Immature natural killer cell (primary cell): ENCODE data around the gene CALML4. TPM values are rescaled to one million over a fixed set of nuclear protein-coding genes. Genes with fewer than 3 reads are reported as not detected.
A peak's percentile ranks its signal among the peaks of the same experiment; 100 is the strongest.

ENCODE experiments used
- DNase-seq, 3 donors: peaks; one replicate each; pipeline ENCODE4 v3.0.0; 2022; ENCODE audit warnings: mixed read lengths in 1 of 3
- H3K27ac Mint-ChIP-seq, 6 donors: one replicate each; pipeline ENCODE4 v1.8.0; 2020; ENCODE audit warnings: mixed read lengths in 6 of 6, mild to moderate bottlenecking in 5 of 6, inconsistent platforms in 4 of 6, moderate library complexity in 3 of 6
- H3K27me3 Mint-ChIP-seq, 3 donors: one replicate each; pipeline ENCODE4 v1.8.0; 2020 to 2021; ENCODE audit warnings: low read depth in 3 of 3, mild to moderate bottlenecking in 3 of 3, mixed read lengths in 3 of 3, moderate library complexity in 3 of 3, inconsistent platforms in 1 of 3
- H3K36me3 Mint-ChIP-seq, 3 donors: one replicate each; pipeline ENCODE4 v1.8.0; 2020; ENCODE audit warnings: mixed read lengths in 3 of 3, inconsistent platforms in 2 of 3, mild to moderate bottlenecking in 2 of 3
- H3K4me1 Mint-ChIP-seq, 2 donors: one replicate each; pipeline ENCODE4 v1.8.0; 2020; ENCODE audit warnings: inconsistent platforms in 2 of 2, mild to moderate bottlenecking in 2 of 2, mixed read lengths in 2 of 2, moderate library complexity in 1 of 2
- H3K4me3 Mint-ChIP-seq, 5 donors: one replicate each; pipeline ENCODE4 v1.8.0; 2020; ENCODE audit warnings: mild to moderate bottlenecking in 5 of 5, mixed read lengths in 5 of 5, inconsistent platforms in 3 of 5, moderate library complexity in 3 of 5
- H3K9me3 Mint-ChIP-seq, 6 donors: one replicate each; pipeline ENCODE4 v1.8.0; 2020; ENCODE audit warnings: mild to moderate bottlenecking in 6 of 6, mixed read lengths in 6 of 6, inconsistent platforms in 4 of 6, moderate library complexity in 3 of 6
- polyA plus RNA-seq, 3 donors: library from polyadenylated mRNA; unstranded; fragments of 300-500 nt; fragmentation: Illumina TruSeq; gene quantifications; one replicate each; pipeline ENCODE4 v1.2.3, GENCODE V29; 2021

Gene CALML4
- polyA plus RNA-seq, 3 donors from 2014 or later: 0.37 to 4.2 TPM; not detected in 1

- no peaks in the 10 kb centered on the region for H3K36me3 Mint-ChIP-seq
- no peak overlapping the region for H3K4me3 Mint-ChIP-seq
- no peaks in the 10 kb centered on the region for H3K4me1 Mint-ChIP-seq
- peaks cover 0 to 3% (median 0%) of the 10 kb centered on the region in 3 donors for H3K27me3 Mint-ChIP-seq
- no peak for DNase-seq
- no peak overlapping the region for H3K27ac Mint-ChIP-seq
- H3K9me3 Mint-ChIP-seq: no peaks in the 10 kb centered on the region
Observed at GRCh38 chr15:68199340-68199739, 5.8 kb downstream of the CALML4 start.

DNA sequence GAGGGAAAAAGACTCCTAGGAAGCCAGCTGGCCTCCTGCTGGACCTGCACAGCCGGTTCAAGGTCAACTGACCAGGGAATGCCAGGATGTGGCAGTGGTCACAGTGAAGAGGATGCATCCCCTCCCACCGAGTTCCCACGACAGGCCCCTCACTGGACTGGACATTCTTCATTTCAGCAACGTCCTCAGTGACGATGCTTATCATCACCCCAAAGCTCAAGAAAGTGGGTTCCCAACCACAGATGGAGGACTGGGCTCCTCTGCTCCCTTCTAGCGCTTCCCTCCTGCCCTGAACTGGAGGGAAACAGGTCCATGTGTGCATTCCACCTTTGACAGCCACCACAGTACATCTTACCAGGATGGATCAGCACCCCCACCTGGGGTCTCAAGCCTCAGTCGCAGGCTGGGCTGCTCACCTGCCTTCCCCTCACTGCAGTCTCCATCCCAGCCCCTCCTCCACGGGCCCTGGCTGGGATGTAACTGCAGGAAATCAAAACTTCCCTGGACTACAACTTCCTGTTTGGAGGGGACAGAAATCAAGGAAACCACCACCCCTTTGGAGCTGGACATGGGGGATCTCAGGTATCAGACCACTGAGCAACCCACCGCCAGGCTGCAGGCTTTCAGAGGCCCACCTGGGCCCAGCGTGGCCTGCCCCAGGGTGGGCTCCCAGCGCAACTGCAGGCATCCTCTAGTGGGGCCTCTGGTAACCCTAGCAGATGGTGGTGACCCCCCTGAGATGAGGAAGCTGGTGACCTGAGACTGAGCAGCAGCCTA lies 7.3 kb downstream of the CALML4 start:
- H3K36me3 Mint-ChIP-seq: peaks cover 0 to 4% (median 4%) of the 10 kb centered on the region in 3 donors
- DNase-seq: no peak
- peaks cover 0 to 3% (median 0%) of the 10 kb centered on the region in 3 donors for H3K27me3 Mint-ChIP-seq
- H3K9me3 Mint-ChIP-seq: no peaks in the 10 kb centered on the region
- H3K4me3 Mint-ChIP-seq: no peak overlapping the region
- H3K4me1 Mint-ChIP-seq: no peaks in the 10 kb centered on the region
- peak overlapping the region in 3 of 6 donors; percentile 30 to 77 (median 58) for H3K27ac Mint-ChIP-seq

DNA sequence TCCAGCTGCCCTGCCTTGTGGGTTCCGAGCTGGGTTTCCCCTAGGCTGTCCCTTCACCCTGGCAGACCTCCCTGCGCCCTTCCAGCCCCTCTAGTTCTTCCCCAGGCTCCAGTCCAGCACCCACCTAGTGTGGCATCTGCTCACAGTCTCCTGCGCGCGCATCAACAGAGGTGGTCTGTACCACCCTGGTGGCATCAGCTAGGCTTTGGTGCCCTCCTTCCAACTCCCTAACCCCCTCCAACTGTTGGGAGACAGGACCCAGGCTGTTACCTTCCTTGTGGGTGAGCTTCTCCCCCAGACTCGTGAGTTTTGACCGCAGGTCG lies 8.0 kb downstream of the CALML4 start:
- peaks cover 0 to 6% (median 4%) of the 10 kb centered on the region in 3 donors for H3K36me3 Mint-ChIP-seq
- no peak overlapping the region for H3K4me3 Mint-ChIP-seq

DNA sequence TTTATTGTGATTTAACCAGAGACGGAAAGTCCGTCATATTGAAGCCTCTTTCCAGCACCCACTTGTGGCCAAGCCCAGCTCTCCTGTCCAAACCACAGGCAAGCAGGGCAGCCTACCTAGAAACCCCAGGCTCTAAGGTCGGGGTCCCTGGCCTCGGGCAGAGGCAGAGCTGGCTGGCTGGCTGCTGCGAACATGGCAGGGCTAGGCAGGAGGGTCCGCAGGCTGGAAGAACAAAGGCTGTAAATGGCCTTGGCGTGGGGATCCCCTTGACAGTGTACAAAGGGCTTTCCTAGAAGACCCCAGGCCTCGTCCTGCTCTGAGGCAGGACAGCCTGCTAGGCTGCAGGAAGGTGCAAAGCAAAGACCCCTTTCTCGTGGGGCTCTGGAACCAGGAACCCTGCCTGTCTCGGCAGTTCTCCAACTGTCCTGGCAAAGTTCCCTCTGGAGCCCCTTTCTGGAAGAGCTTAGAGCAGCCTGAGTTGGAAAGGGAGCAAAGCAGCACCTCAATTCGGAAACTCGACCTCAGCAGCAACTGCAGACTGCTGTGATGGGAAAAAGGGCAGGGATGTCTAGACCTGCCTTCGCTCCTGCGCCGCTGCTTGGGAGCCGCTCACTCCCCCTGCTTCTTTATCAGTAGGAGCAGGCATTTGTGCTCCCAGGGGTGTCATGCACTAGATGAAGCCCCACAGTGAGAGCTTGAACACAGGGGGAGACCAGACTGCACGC lies 8.5 kb downstream of the CALML4 start:
- no peak for DNase-seq
- Mint-ChIP-seq H3K9me3 (no peaks in the 10 kb centered on the region), H3K27ac (peak overlapping the region in 2 of 6 donors; percentile 64 to 66), H3K4me1 (no peaks in the 10 kb centered on the region), H3K4me3 (no peak overlapping the region), H3K27me3 (peaks cover 0 to 3% (median 0%) of the 10 kb centered on the region in 3 donors), H3K36me3 (peaks cover 0 to 9% (median 4%) of the 10 kb centered on the region in 3 donors)

More for the DNA sequence above, 8.0 kb downstream of the CALML4 start:
- Mint-ChIP-seq H3K9me3 (no peaks in the 10 kb centered on the region), H3K4me1 (no peaks in the 10 kb centered on the region), H3K27me3 (peaks cover 0 to 3% (median 0%) of the 10 kb centered on the region in 3 donors), H3K27ac (peak overlapping the region in 4 of 6 donors; percentile 26 to 77 (median 64))
- DNase-seq: no peak

GRCh38 chr15:68195336-68196112 lies 9.6 kb downstream of the CALML4 start:
- H3K4me3 Mint-ChIP-seq: no peak overlapping the region

DNA sequence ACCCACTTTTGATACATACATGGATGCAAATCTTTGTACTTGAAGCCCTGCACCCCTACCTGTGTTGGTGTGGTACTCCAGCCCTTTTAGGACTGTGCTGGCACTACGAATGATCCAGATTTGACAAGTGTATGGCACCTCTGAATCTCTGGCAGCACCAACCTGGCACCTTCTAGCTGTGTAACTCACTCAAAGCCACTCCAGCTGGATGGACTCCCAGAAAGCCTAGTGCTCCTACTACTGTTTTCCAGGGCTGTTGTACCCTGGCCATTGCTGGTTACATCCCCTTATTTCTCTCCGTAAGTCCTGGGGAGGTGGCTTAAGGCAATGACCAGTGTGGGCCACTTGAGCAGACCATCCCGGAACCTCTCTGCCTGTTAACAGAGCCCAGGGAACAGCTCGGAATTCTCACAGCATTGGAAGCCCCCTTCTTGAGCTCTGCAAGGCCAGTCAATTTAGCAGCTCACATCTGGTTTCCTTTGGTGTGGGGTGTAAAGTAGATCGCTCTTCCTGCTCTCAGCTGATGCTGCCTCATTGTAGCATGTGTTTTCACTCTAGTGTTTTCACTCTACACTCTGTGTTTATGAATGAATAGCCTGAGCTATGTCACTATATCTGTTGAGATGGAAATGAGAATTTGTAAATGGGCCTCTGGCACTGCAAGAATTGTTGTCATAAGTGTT lies 12.2 kb downstream of the CALML4 start:
- H3K36me3 Mint-ChIP-seq: peaks cover 7 to 26% (median 21%) of the 10 kb centered on the region in 3 donors
- H3K9me3 Mint-ChIP-seq: no peaks in the 10 kb centered on the region
- DNase-seq: no peak
- peaks cover 0 to 3% (median 2%) of the 10 kb centered on the region in 3 donors for H3K27me3 Mint-ChIP-seq
- H3K4me3 Mint-ChIP-seq: no peak overlapping the region
- no peaks in the 10 kb centered on the region for H3K4me1 Mint-ChIP-seq
- H3K27ac Mint-ChIP-seq: peak overlapping the region in 3 of 6 donors; percentile 12 to 51 (median 20)

More at GRCh38 chr15:68195336-68196112, 9.6 kb downstream of the CALML4 start:
- H3K27me3 Mint-ChIP-seq: peaks cover 0 to 3% (median 0%) of the 10 kb centered on the region in 3 donors
- no peaks in the 10 kb centered on the region for H3K4me1 Mint-ChIP-seq
- H3K9me3 Mint-ChIP-seq: no peaks in the 10 kb centered on the region
- peaks cover 0 to 9% (median 5%) of the 10 kb centered on the region in 3 donors for H3K36me3 Mint-ChIP-seq
- DNase-seq: no peak
- peak overlapping the region; percentile 6 to 65 (median 45) for H3K27ac Mint-ChIP-seq

DNA sequence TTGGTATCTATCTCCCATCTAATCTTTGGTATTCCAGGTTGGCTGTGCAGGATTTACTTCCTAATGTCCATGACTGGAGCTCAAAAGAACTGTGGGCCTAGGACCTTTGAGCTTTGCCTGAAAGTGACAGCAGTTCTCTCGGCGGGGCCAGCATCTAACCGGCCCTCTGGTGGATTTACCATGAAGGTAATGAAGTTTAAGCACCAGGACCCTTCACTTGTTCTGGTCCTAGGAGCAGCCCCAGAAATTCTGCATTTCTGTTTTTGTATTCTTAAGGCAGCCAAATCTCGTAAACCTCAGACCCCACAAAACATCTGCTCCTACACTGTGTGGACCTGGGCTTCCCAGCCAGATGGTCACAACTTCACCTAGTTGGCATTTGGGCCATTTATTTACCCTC lies 13.0 kb downstream of the CALML4 start:
- Mint-ChIP-seq H3K4me1 (no peaks in the 10 kb centered on the region), H3K27ac (peak overlapping the region in 2 of 6 donors; percentile 31 to 56), H3K36me3 (peaks cover 8 to 32% (median 25%) of the 10 kb centered on the region in 3 donors), H3K4me3 (no peak overlapping the region), H3K27me3 (peaks cover 0 to 5% (median 2%) of the 10 kb centered on the region in 3 donors), H3K9me3 (no peaks in the 10 kb centered on the region)
- DNase-seq: no peak

DNA sequence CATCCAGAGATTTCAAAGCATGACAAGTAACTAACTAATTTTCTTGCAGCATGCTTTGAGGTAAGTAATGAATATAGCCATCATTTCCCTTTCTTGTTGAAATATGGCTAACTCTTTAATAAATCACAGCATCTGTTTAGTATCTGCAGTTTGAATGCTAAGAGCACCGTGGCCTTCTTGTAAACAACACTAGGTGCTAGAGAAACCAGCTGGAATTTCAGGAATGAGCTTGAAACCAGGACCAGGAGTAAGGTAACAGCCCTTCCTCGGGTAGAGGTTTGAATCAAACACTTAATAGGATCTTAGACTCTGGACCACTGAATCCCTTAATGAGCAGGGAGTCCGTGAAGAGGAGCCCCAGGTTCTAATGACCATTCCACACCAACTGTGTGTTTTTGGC lies 13.6 kb downstream of the CALML4 start:
- no peak overlapping the region for H3K4me3 Mint-ChIP-seq
- no peaks in the 10 kb centered on the region for H3K4me1 Mint-ChIP-seq
- H3K27ac Mint-ChIP-seq: peak overlapping the region in 1 of 6 donors; percentile 56
- peaks cover 8 to 32% (median 25%) of the 10 kb centered on the region in 3 donors for H3K36me3 Mint-ChIP-seq
- DNase-seq: no peak
- H3K9me3 Mint-ChIP-seq: no peaks in the 10 kb centered on the region
- H3K27me3 Mint-ChIP-seq: peaks cover 0 to 5% (median 2%) of the 10 kb centered on the region in 3 donors

- peaks cover 8 to 38% (median 29%) of the 10 kb centered on the region in 3 donors for H3K36me3 Mint-ChIP-seq
Observed at GRCh38 chr15:68190048-68190447, 15.1 kb downstream of the CALML4 start.

DNA sequence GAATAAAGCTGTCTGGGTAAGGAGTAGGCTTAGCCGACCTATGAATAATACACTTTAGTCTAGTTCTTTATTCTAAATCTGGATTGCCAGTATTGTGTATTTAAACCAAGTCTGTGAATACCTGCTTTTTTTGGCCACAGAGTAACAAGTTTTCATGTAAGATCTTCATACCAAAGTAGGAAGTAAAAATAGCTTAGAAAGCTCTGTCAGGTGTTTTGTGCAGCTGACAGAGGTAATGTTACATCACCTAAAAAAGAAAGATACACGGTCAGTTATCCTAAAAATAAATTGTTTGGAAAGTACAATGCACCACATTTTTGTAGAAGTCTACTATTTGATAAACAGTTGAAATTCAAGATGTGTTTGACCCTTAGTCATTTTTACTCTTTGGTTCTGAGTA lies 16.5 kb downstream of the CALML4 start:
- Mint-ChIP-seq H3K36me3 (peaks cover 15 to 46% (median 36%) of the 10 kb centered on the region in 3 donors), H3K27me3 (peaks cover 0 to 2% (median 2%) of the 10 kb centered on the region in 3 donors), H3K4me3 (no peak overlapping the region), H3K4me1 (no peaks in the 10 kb centered on the region), H3K27ac (peak overlapping the region in 3 of 6 donors; percentile 12 to 40 (median 32)), H3K9me3 (no peaks in the 10 kb centered on the region)
- no peak for DNase-seq

More at GRCh38 chr15:68190048-68190447, 15.1 kb downstream of the CALML4 start:
- no peak for DNase-seq
- H3K4me1 Mint-ChIP-seq: no peaks in the 10 kb centered on the region
- no peak overlapping the region for H3K4me3 Mint-ChIP-seq
- H3K9me3 Mint-ChIP-seq: no peaks in the 10 kb centered on the region
- no peak overlapping the region for H3K27ac Mint-ChIP-seq
- H3K27me3 Mint-ChIP-seq: peaks cover 0 to 5% (median 2%) of the 10 kb centered on the region in 3 donors

- H3K4me3 Mint-ChIP-seq: no peak overlapping the region
- peaks cover 24 to 54% (median 43%) of the 10 kb centered on the region in 3 donors for H3K36me3 Mint-ChIP-seq
- no peak overlapping the region for H3K27ac Mint-ChIP-seq
- H3K27me3 Mint-ChIP-seq: peaks cover 0 to 2% (median 2%) of the 10 kb centered on the region in 3 donors
- DNase-seq: no peak
- no peaks in the 10 kb centered on the region for H3K4me1 Mint-ChIP-seq
- H3K9me3 Mint-ChIP-seq: no peaks in the 10 kb centered on the region
Observed at GRCh38 chr15:68187559-68187958, 17.6 kb downstream of the CALML4 start.

DNA sequence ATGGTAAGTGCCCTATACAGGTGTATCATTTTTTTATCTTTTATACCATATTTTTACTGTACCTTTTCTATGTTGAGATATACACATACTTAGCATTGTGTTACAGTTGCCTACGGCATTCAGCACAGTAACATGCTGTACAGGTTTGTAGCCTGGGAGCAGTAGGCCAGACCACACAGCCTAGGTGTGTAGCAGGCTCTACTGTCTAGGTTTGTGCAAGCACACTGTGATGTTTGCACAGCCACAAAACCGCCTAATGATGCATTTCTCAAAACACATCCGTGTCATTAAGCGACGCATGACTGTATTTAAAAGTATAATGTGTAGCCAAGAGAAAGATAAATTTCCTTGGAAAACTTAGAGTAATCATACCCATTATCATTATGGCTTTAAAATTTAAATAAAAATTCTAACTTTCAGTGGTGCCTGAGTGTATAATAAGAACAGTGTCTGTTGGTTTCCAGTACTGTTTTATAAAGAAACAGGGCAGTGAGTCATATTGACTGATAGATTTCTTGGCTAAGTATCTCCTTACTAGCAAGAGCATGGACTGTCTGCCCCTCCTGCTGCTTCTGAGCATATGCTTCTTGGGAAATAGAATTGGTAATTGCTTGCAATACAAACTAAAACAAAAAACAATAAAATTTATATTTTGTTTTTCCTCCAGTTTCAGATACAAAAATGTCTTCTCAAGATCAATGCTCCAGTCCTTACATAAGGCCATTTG lies 18.3 kb downstream of the CALML4 start:
- no peak for DNase-seq
- Mint-ChIP-seq H3K4me3 (no peak overlapping the region), H3K27me3 (peaks cover 0 to 5% (median 2%) of the 10 kb centered on the region in 3 donors), H3K27ac (peak overlapping the region in 1 of 6 donors; percentile 14), H3K4me1 (no peaks in the 10 kb centered on the region), H3K36me3 (peaks cover 24 to 49% (median 47%) of the 10 kb centered on the region in 3 donors), H3K9me3 (no peaks in the 10 kb centered on the region)
